ENCODE results near the gene NID1. TPM values are rescaled to one million over a fixed set of nuclear protein-coding genes. Genes with fewer than 3 reads are reported as not detected.

NID1 gene
- polyA plus RNA-seq, 1 donor from 2014 or later: 0.04 TPM

- Histone ChIP-seq H3K79me2 (replicated peaks; ENCODE audit: insufficient read depth, low read length) (no peaks in the 10 kb centered on the region), H3K27ac (ENCODE audit: low read length) (no peak overlapping the region), H3K4me2 (ENCODE audit: low read length) (no peak overlapping the region), H3K9me3 (ENCODE audit: low read length) (no peaks in the 10 kb centered on the region), H3K9me2 (ENCODE audit: insufficient read depth, low read length) (no peaks in the 10 kb centered on the region), H3K36me3 (ENCODE audit: insufficient read depth, low read length) (no peaks in the 10 kb centered on the region), H2AFZ (ENCODE audit: low read depth, low read length) (no peak overlapping the region), H3K9ac (ENCODE audit: low read length) (no peak overlapping the region), H4K20me1 (ENCODE audit: insufficient read depth) (no peaks in the 10 kb centered on the region), H3K27me3 (ENCODE audit: insufficient read depth, low read depth, low read length) (peaks cover 25% of the 10 kb centered on the region), H3K4me3 (ENCODE audit: low read length) (no peak overlapping the region), H3F3A (ENCODE audit: insufficient read depth, low read length, poor library complexity, severe bottlenecking) (no peaks in the 10 kb centered on the region)
- TF ChIP-seq, protein P1, sequence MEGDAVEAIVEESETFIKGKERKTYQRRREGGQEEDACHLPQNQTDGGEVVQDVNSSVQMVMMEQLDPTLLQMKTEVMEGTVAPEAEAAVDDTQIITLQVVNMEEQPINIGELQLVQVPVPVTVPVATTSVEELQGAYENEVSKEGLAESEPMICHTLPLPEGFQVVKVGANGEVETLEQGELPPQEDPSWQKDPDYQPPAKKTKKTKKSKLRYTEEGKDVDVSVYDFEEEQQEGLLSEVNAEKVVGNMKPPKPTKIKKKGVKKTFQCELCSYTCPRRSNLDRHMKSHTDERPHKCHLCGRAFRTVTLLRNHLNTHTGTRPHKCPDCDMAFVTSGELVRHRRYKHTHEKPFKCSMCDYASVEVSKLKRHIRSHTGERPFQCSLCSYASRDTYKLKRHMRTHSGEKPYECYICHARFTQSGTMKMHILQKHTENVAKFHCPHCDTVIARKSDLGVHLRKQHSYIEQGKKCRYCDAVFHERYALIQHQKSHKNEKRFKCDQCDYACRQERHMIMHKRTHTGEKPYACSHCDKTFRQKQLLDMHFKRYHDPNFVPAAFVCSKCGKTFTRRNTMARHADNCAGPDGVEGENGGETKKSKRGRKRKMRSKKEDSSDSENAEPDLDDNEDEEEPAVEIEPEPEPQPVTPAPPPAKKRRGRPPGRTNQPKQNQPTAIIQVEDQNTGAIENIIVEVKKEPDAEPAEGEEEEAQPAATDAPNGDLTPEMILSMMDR (IDR thresholded peaks at IDR 0.05; ENCODE audit: poor library complexity, severe bottlenecking): no peak
- TF ChIP-seq TAF1 (IDR thresholded peaks at IDR 0.05; ENCODE audit: low read depth) (no peak), RAD21 (conservative IDR thresholded peaks at IDR 0.05) (no peak), REST (IDR thresholded peaks at IDR 0.05; ENCODE audit: borderline replicate concordance) (no peak), MXI1 (conservative IDR thresholded peaks at IDR 0.05; ENCODE audit: poor library complexity, severe bottlenecking) (no peak), EP300 (conservative IDR thresholded peaks at IDR 0.05; ENCODE audit: poor library complexity, severe bottlenecking) (no peak), EZH2 (IDR thresholded peaks at IDR 0.05; ENCODE audit: borderline replicate concordance, insufficient read depth, low read length, poor library complexity, severe bottlenecking) (no peak), POLR2AphosphoS5 (IDR thresholded peaks at IDR 0.05) (no peak), SMC3 (conservative IDR thresholded peaks at IDR 0.05; ENCODE audit: poor library complexity) (no peak)
Observed at GRCh38 chr1:236069796-236070195, 4.9 kb upstream of the NID1 start.

DNA sequence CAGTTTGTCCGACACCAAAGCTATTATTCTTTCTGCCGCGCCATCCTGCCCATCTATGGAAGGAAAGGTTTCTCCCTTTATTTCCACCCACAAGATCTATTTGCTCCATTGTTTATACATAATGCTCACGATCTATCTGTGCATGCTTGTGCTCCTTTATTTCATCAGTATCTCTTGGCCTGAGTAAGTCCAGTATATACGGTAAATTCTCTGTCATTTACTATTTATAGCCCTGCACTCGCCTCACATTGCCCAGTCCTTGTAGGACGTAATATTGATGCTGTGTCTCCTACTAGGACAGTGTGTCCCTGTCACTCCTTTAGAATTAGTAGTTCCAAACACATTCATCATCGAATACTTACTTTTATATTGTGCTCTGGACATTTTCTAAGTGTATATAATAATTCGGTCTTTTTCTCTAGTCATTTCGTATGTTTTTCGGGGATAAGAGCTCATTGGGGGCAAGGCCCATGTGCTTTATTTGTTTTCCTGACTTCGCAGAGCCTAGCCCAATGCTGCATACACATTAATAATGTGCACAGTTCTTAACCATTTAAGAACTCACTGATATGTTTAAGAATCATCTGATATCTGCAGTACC lies 3.1 kb upstream of the NID1 start:
- Histone ChIP-seq H3K9me2 (ENCODE audit: insufficient read depth, low read length) (no peaks in the 10 kb centered on the region), H3K27ac (ENCODE audit: low read length) (no peak overlapping the region), H3K9ac (ENCODE audit: low read length) (no peak overlapping the region), H3K4me3 (ENCODE audit: low read length) (no peak overlapping the region), H2AFZ (ENCODE audit: low read depth, low read length) (no peak overlapping the region), H3K4me2 (ENCODE audit: low read length) (no peak overlapping the region), H3K9me3 (ENCODE audit: low read length) (no peaks in the 10 kb centered on the region), H3F3A (ENCODE audit: insufficient read depth, low read length, poor library complexity, severe bottlenecking) (no peaks in the 10 kb centered on the region), H4K20me1 (ENCODE audit: insufficient read depth) (no peaks in the 10 kb centered on the region), H3K79me2 (replicated peaks; ENCODE audit: insufficient read depth, low read length) (no peaks in the 10 kb centered on the region), H3K36me3 (ENCODE audit: insufficient read depth, low read length) (no peaks in the 10 kb centered on the region), H3K27me3 (ENCODE audit: insufficient read depth, low read depth, low read length) (peaks cover 40% of the 10 kb centered on the region)
- TF ChIP-seq TAF1 (IDR thresholded peaks at IDR 0.05; ENCODE audit: low read depth) (no peak), EZH2 (IDR thresholded peaks at IDR 0.05; ENCODE audit: borderline replicate concordance, insufficient read depth, low read length, poor library complexity, severe bottlenecking) (no peak), MXI1 (conservative IDR thresholded peaks at IDR 0.05; ENCODE audit: poor library complexity, severe bottlenecking) (no peak), SMC3 (conservative IDR thresholded peaks at IDR 0.05; ENCODE audit: poor library complexity) (no peak), EP300 (conservative IDR thresholded peaks at IDR 0.05; ENCODE audit: poor library complexity, severe bottlenecking) (no peak), RAD21 (conservative IDR thresholded peaks at IDR 0.05) (no peak), POLR2AphosphoS5 (IDR thresholded peaks at IDR 0.05) (no peak), REST (IDR thresholded peaks at IDR 0.05; ENCODE audit: borderline replicate concordance) (no peak)
- TF ChIP-seq, protein P1 (IDR thresholded peaks at IDR 0.05; ENCODE audit: poor library complexity, severe bottlenecking): no peak
